GM19043 (cell line): ENCODE results near the gene ETS1.

Experiments used
- ATAC-seq: cut with Tn5 transposase; IDR thresholded peaks from one replicate; pipeline ENCODE4 v1.9.1; 2021; ENCODE audit warnings: low read depth; ENCODE audit not compliant: unreplicated experiment

ETS1 gene

GRCh38 chr11:128522055-128522942 lies 65.1 kb downstream of the ETS1 start:
- ATAC-seq = peak; percentile 61

GRCh38 chr11:128521682-128522054 lies 65.7 kb downstream of the ETS1 start:
- ATAC-seq = no peak

- no peak for ATAC-seq
Measured at GRCh38 chr11:128520888-128521681, 66.3 kb downstream of the ETS1 start.

GRCh38 chr11:128520206-128520887 lies 67.0 kb downstream of the ETS1 start:
- ATAC-seq = no peak

DNA sequence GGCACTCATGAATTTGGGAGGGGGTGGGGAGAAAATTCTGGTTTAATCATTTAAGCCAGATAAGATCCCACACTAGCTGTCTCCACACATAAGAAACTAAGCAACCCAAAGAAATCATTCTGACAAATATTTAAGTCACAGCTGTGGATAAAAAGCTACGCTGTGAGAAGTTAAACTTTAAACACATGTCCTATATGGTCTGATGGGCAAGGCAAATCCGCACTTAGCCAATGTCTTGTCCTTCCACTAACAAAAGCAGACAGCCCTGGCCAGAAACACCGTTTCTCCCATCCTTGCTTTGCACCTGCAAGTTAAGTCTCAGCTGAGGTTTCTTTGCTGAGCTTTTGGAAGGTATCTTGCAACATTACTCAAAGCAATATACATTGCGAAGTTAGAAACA lies 68.0 kb downstream of the ETS1 start:
- ATAC-seq = peak; percentile 31

DNA sequence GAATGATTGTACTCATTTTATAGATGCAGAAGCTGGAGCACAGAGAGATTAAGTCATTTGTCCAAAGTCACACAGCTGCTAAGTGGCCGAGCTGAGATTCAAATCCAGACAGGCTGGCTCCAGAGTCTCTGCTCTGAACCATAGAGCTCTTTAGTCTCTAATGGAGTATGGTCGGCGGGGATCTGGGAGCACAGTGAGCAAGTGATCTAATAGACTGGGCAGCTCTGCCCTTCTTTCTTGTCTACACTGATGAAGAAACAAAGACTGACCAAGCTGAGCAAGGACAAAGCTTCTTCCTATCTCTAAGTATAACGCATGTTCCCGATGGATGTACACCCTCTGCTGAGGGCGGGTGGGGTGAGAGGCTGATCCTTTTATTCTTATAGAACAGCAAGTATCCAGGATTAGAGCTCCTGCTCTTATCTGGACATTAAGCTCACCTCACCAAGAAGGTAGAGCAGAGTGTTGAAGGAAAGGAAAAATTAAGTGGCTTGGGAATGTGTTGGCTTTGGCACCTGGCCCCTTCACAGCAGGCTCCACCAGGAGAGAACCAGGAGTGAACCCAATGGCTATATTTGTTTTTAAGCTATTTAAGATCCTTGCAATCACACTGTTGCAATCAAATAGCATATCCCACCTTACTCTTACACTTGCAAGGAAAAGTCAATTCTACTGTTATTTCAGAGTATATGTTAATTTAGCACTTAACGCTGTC lies 68.7 kb downstream of the ETS1 start:
- no peak for ATAC-seq

GRCh38 chr11:128517451-128518230 lies 69.7 kb downstream of the ETS1 start:
- ATAC-seq = no peak

- no peak for ATAC-seq
Measured at GRCh38 chr11:128516886-128517285, 70.5 kb downstream of the ETS1 start.

GRCh38 chr11:128515826-128516778 lies 71.3 kb downstream of the ETS1 start:
- ATAC-seq = no peak

GRCh38 chr11:128515086-128515485 lies 72.3 kb downstream of the ETS1 start:
- no peak for ATAC-seq

DNA sequence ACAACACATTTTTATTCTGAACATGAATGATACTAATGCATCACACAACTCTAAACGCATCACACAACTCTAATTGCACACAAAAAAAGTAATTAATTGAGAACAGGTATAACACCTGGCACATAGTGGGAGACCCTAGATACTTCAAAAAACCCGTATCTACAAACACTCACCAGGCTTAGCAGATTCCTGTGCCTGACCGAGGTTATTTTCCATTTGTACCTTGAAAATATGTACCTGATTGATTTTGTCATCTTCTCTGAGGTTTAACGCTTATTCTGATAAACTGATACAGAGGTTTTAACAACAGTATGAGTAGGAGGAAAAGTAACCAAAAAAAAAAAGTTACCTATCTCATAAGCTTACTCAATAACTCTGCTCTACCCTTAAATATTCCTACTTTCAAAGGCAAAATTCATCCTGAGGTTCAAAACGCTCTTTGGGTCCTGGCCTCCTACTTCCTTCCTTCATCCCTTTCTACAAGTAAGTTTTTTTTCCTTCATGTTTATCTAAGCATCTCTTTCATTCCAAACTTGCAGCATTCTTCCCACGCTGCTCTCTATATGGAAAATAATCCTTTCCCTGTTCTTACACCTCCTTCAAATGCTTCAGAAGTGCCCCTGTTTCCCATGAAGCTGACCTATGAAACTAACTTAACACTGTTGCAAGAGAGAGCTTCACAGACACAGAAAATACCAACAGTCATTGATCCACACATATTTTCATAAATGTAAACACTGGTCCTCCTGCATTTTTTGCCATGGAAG lies 73.3 kb downstream of the ETS1 start:
- no peak for ATAC-seq

- ATAC-seq = no peak
Measured at GRCh38 chr11:128512474-128512996, 74.8 kb downstream of the ETS1 start.

- no peak for ATAC-seq
Measured at GRCh38 chr11:128511712-128512111, 75.6 kb downstream of the ETS1 start.

- ATAC-seq = no peak
Measured at GRCh38 chr11:128509621-128510389, 77.6 kb downstream of the ETS1 start.

GRCh38 chr11:128508770-128509510 lies 78.4 kb downstream of the ETS1 start:
- ATAC-seq = no peak

DNA sequence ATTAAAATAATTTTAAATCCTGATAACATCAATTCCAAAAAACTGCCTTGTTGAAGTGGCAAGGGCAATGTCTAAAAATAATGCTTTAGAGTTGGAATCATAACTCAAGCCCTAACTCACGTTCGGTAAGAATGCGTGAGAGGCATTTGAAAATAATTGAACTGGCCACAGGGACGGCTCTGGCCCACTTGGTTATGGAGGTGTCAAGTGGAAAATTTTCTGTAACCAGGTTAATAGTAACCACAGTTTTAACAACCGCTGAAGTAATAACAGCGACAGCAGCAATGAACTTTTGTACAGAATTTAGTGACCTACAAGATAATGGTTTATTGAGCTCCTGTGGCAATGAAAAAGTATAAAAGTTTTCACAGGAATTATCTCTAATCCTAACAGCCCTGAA lies 79.4 kb downstream of the ETS1 start:
- ATAC-seq = no peak
